ENCODE data around the gene MPO. TPM values are rescaled to one million over a fixed set of nuclear protein-coding genes. Genes with fewer than 3 reads are reported as not detected.
A peak's percentile ranks its signal among the peaks of the same experiment; 100 is the strongest.

MPO gene
- total and polyA plus RNA-seq, 9 of the 15 experiments (the other 6 are each of a cell fraction or from before 2014, with no cell fraction given) = 0.04 to 0.47 (median 0.39) TPM; not detected in 6

DNA sequence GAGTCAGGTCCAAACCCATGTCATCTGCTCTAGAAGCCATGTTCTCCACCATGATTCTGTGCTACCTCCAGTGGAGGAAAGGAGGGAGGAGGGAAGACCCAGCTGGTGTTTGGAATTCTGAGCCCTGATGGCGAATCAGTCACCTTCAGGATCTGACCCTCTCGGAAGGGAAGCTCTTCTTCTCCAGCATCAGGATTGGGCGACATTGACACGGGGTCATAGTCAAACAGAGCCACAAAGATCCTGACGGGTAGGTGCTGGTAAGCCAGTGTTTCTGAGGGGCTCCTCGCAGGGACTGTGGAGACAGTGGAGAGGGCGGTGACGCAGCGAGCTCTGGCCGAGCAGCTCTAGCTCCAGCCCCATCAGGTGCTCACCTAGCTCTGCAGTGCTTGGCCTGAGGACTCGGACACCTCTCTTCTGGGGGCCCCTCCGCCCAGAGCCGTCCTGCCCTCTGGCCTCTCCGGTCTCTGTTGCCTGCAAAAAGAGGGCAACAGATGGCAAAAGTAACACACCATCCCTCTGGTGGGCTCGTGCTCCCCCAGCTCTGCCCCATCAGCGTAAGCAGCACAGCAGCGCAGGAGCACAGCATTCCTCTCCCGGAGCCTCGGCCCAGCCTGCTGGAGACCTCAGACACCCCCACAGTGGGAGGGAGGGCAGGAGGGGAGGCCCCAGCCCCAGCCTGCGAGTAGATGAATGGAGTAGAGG lies 26.9 kb upstream of the MPO start (continued):
- no peak for TF ChIP-seq FOXM1 (IDR thresholded peaks at IDR 0.05; ENCODE audit: low read depth)
- TF ChIP-seq FOXM1 (CRISPR knock-in tag; IDR thresholded peaks at IDR 0.05; ENCODE audit: low read depth) = no peak
- no peak for TF ChIP-seq CREBBP (IDR thresholded peaks at IDR 0.05; ENCODE audit: low read depth, low read length)
- no peak for TF ChIP-seq ATF6 (CRISPR knock-in tag; IDR thresholded peaks at IDR 0.05)

DNA sequence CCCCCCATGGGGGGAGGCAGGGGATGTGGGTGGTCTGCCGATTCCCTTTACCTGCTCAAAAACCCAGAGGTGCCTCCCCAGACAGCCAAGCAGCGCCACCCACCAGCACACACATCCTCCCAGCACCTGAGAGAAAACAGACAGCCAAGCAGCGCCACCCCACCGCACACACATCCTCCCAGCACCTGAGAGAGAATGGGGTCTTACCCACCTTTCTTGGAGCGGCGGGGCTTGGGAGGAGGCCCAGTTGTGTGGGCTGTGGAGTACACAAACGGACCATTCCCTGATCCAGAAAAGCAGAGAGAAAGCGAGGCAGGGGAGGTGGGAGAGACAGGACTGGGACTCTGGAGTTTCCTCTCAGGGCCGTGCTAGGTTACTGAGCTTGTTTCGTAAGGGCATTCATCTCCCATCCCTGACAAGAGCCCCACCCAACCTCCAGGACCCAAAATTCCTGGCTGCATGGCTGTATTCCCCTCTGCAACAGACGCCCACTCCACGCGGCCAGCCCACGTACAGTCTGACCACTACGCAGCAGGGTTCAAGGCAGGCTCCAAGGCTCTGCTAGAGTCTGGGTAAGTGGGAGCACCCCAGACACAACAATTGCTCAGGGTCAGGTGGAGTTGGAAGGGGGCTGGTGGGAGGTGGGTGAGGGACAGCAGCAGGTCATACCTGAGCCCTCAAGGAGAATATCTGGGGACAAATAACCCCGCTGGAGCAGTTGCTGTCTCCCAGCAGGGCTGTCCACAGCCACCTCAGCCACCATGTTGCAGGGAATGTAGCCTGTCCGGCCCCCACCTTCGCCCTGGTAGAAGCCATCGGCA lies 25.6 kb upstream of the MPO start:
- no peaks in the 10 kb centered on the region for H3K27me3 ChIP-seq (ENCODE audit: control insufficient read depth in 2 of 2, insufficient read depth in 2 of 2, low read length in 2 of 2)
- ATAC-seq (no peak), DNase-seq (ENCODE audit: extremely low read depth in 1 of 4, low spot score in 3 of 4) (no peak), FAIRE-seq (no peak)
- no peak overlapping the region for H2AFZ ChIP-seq (ENCODE audit: low read depth, low read length)
- H3K79me2 ChIP-seq (ENCODE audit: control insufficient read depth, insufficient read depth, low read length) = no peaks in the 10 kb centered on the region
- TF ChIP-seq ZNF764 (CRISPR knock-in tag; IDR thresholded peaks at IDR 0.05; ENCODE audit: low read depth) = no peak
- TF ChIP-seq RBFOX2 (IDR thresholded peaks at IDR 0.05; ENCODE audit: low read depth, low read length) = no peak
- TF ChIP-seq ZBTB1 (CRISPR knock-in tag; IDR thresholded peaks at IDR 0.05; ENCODE audit: borderline replicate concordance, low read depth) = no peak
- TF ChIP-seq MEF2D (tag; conservative IDR thresholded peaks at IDR 0.05; ENCODE audit: low read depth) = no peak
- no peak for TF ChIP-seq ZNF277 (CRISPR knock-in tag; IDR thresholded peaks at IDR 0.05; ENCODE audit: borderline replicate concordance)
- no peak for TF ChIP-seq CHD4 (IDR thresholded peaks at IDR 0.05; ENCODE audit: insufficient read depth, insufficient replicate concordance, low read depth, low read length, poor library complexity, severe bottlenecking)
- no peak for TF ChIP-seq SMAD2 (IDR thresholded peaks at IDR 0.05; ENCODE audit: low read depth, low read length)
- TF ChIP-seq ZNF766 (CRISPR knock-in tag; conservative IDR thresholded peaks at IDR 0.05) = no peak
- no peak for TF ChIP-seq TCF7L2 (IDR thresholded peaks at IDR 0.05; ENCODE audit: low read depth, low read length)
- no peak for TF ChIP-seq ZNF12 (CRISPR knock-in tag; IDR thresholded peaks at IDR 0.05)
- TF ChIP-seq TCFL5 (CRISPR knock-in tag; conservative IDR thresholded peaks at IDR 0.05) = no peak
- H3K27ac ChIP-seq (ENCODE audit: extremely low read depth, low read depth, low read length) = no peak overlapping the region
- no peaks in the 10 kb centered on the region for H3K9me3 ChIP-seq (replicated peaks; ENCODE audit: control insufficient read depth, insufficient read depth, low read depth, low read length)
- H3K4me2 ChIP-seq (ENCODE audit: insufficient read depth, low read length) = no peak overlapping the region
- in situ Hi-C loops (cut with MboI) = no loop called here
- WGBS (ENCODE audit: insufficient coverage, low coverage, missing lambda C conversion rate) = 55% methylated on average over 12 of the region's 19 CpGs
- H3K9ac ChIP-seq (ENCODE audit: insufficient read depth in 1 of 2, low read depth in 2 of 2, low read length in 2 of 2) = peak overlapping the region in 1 of 2 experiments; percentile 30; a peak in 1 of 4 replicates
- H3K4me1 ChIP-seq (replicated peaks in 1 of 2; ENCODE audit: control insufficient read depth in 2 of 2, insufficient read depth in 2 of 2, low read length in 2 of 2) = peaks cover 4 to 30% of the 10 kb centered on the region in 2 experiments; a peak in 2 of 5 replicates
- H3K36me3 ChIP-seq (ENCODE audit: control insufficient read depth, insufficient read depth, low read length) = no peaks in the 10 kb centered on the region
- peaks cover 11% of the 10 kb centered on the region for H3K9me1 ChIP-seq (ENCODE audit: control insufficient read depth, insufficient read depth, low read length)
- no TSS peak for BruUV-seq (replicated peaks)
- CTCF ChIA-PET (ENCODE audit: low intra/inter-chr PET ratio) = interaction anchor here (0.6 kb wide), 1 partner anchor 86 kb away, joined by 6 read pairs; no protein-coding TSS in a partner anchor
- no peaks in the 10 kb centered on the region for H4K20me1 ChIP-seq (replicated peaks; ENCODE audit: control insufficient read depth, insufficient read depth, low read length)
- intact Hi-C loops (cut with micrococcal nuclease) = no loop called here
- H3K4me3 ChIP-seq = no peak overlapping the region
- POLR2A ChIA-PET = interaction anchor here (0.6 to 1.4 kb wide), 3 partner anchors 10 to 186 kb away, joined by 3 read pairs; no protein-coding TSS in a partner anchor
